Measurements from ENCODE around the gene ORC4. TPM values are rescaled to one million over a fixed set of nuclear protein-coding genes. Genes with fewer than 3 reads are reported as not detected.
"Not testable (repeated sequence)": the region's sequence is repeated elsewhere in the genome, so short reads cannot be mapped to it uniquely, and the experiment has no call there.

The ORC4 gene
- total RNA-seq, 4 donors from 2014 or later, result 32.6 to 72.3 (median 51.8) TPM

DNA sequence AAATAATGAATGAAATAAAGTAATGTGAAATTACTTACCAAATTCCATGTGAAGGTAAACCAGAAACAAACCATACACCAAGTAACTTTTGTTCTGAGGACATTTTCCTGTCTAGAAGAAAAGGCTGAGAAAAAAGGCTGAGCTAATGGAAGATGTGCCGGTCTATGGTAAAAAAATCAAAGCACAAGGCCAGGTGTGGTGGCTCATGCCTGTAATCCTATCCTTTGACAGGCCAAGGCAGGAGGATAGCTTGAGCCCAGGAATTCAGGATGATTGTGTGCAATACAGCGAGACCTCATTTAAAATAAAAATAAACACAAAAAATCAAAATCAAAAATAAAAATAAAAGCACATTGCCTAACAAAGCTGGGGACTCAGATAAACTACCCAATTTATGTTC, 6.7 kb downstream of the ORC4 start:
- no peak overlapping the region for H3K27ac ChIP-seq
- peaks cover 0 to 21% (median 0%) of the 10 kb centered on the region in 3 donors for H3K4me1 ChIP-seq
- no peak for ATAC-seq
- H3K36me3 ChIP-seq, result no peaks in the 10 kb centered on the region
- no peak overlapping the region for H3K4me3 ChIP-seq
- no peaks in the 10 kb centered on the region for H3K9me3 ChIP-seq
- 84% methylated on average over 2 of the region's 2 CpGs; no CpG with 5 or more reads in 1 of the 2 donors for WGBS, 2 donors (ENCODE audit: low coverage in 1 of 2)
- no peaks in the 10 kb centered on the region for H3K27me3 ChIP-seq
- no peak for TF ChIP-seq CTCF (IDR thresholded peaks at IDR 0.05)
- no peak for TF ChIP-seq POLR2AphosphoS5 (IDR thresholded peaks at IDR 0.05)
- no peak for TF ChIP-seq EP300 (IDR thresholded peaks at IDR 0.05)
- TF ChIP-seq POLR2A (IDR thresholded peaks at IDR 0.05), result no peak

- WGBS, 2 donors (ENCODE audit: low coverage in 1 of 2), result 94 to 98% methylated on average over 5 to 7 of the region's 7 CpGs
- not testable (repeated sequence) for H3K9me3 ChIP-seq, H3K4me3 ChIP-seq, ATAC-seq, H3K27ac ChIP-seq, H3K4me1 ChIP-seq, H3K27me3 ChIP-seq, H3K36me3 ChIP-seq
Measured at GRCh38 chr2:148008411-148008810, 12.1 kb downstream of the ORC4 start.

DNA sequence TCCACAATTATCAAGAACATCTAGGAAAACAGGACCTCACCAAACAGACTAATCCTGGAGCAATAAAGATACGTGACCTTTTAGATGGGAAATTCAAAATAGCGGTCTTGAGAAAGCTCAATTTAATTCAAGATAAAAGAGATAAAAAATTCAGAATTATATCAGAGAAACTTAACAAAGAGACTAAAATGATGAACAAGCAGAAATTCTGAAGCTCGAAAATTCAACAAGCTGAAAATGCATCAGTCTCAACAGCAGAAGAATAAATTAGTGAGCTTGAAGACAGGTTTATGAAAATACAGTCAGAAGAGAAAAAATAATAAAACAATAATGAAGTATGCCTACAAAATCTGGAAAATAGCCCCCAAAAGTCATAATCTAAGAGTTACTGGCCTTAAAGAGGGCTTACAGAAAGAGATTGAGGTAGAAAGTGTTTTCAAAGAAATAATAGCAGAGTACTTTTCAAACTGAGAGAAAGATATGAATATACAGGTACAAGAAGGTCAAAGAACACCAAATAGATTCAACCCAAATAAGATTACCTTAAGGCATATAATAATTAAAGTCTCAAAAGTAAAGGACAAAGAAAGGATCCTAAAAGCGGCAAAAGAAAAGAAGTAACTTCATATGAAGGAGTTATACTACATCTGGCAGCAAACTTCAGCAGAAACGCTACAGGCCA, 13.2 kb downstream of the ORC4 start:
- Histone ChIP-seq H3K27ac (no peak overlapping the region), H3K27me3 (no peaks in the 10 kb centered on the region), H3K4me3 (no peak overlapping the region), H3K36me3 (no peaks in the 10 kb centered on the region), H3K9me3 (peaks cover 0 to 7% (median 0%) of the 10 kb centered on the region in 3 donors), H3K4me1 (no peaks in the 10 kb centered on the region)
- no peak for TF ChIP-seq CTCF (IDR thresholded peaks at IDR 0.05)
- TF ChIP-seq POLR2A (IDR thresholded peaks at IDR 0.05), result no peak
- TF ChIP-seq POLR2AphosphoS5 (IDR thresholded peaks at IDR 0.05), result no peak
- TF ChIP-seq EP300 (IDR thresholded peaks at IDR 0.05), result no peak
- no peak for ATAC-seq
- 96 to 100% methylated on average over 2 to 5 of the region's 5 CpGs for WGBS, 2 donors (ENCODE audit: low coverage in 1 of 2)

- Histone ChIP-seq H3K4me3 (no peak overlapping the region), H3K36me3 (no peaks in the 10 kb centered on the region), H3K27me3 (no peaks in the 10 kb centered on the region), H3K27ac (no peak overlapping the region), H3K9me3 (peaks cover 0 to 7% (median 0%) of the 10 kb centered on the region in 3 donors), H3K4me1 (no peaks in the 10 kb centered on the region)
- 78 to 93% methylated on average over 3 to 4 of the region's 6 CpGs for WGBS, 2 donors (ENCODE audit: low coverage in 1 of 2)
- no peak for TF ChIP-seq POLR2AphosphoS5 (IDR thresholded peaks at IDR 0.05)
- no peak for TF ChIP-seq EP300 (IDR thresholded peaks at IDR 0.05)
- no peak for TF ChIP-seq POLR2A (IDR thresholded peaks at IDR 0.05)
- no peak for TF ChIP-seq CTCF (IDR thresholded peaks at IDR 0.05)
- no peak for ATAC-seq
Measured at GRCh38 chr2:148006249-148007007, 14.1 kb downstream of the ORC4 start.

GRCh38 chr2:148002420-148002819, 18.1 kb downstream of the ORC4 start:
- not testable (repeated sequence) for H3K27ac ChIP-seq, ATAC-seq, H3K36me3 ChIP-seq

GRCh38 chr2:148000095-148000494, 20.4 kb downstream of the ORC4 start:
- Histone ChIP-seq H3K27ac (no peak overlapping the region), H3K4me3 (no peak overlapping the region), H3K9me3 (no peaks in the 10 kb centered on the region), H3K36me3 (peaks cover 0 to 10% of the 10 kb centered on the region in 2 donors), H3K27me3 (no peaks in the 10 kb centered on the region), H3K4me1 (peaks cover 0 to 17% (median 0%) of the 10 kb centered on the region in 3 donors)
- TF ChIP-seq POLR2A (IDR thresholded peaks at IDR 0.05) (no peak), EP300 (IDR thresholded peaks at IDR 0.05) (no peak), CTCF (IDR thresholded peaks at IDR 0.05) (no peak), POLR2AphosphoS5 (IDR thresholded peaks at IDR 0.05) (no peak)
- WGBS, 2 donors (ENCODE audit: low coverage in 1 of 2), result 75 to 80% methylated on average over 1 of the region's 1 CpG
- ATAC-seq, result no peak

More at GRCh38 chr2:148002420-148002819, 18.1 kb downstream of the ORC4 start:
- H3K4me3 ChIP-seq, H3K9me3 ChIP-seq, H3K27me3 ChIP-seq: not testable (repeated sequence)
- H3K4me1 ChIP-seq, result peaks cover 0 to 17% (median 0%) of the 10 kb centered on the region in 3 donors
